ENCODE data around the gene PLEKHG4. TPM values are rescaled to one million over a fixed set of nuclear protein-coding genes. Genes with fewer than 3 reads are reported as not detected.

The PLEKHG4 gene
- total and polyA plus RNA-seq, 9 of the 15 experiments (the other 6 are each of a cell fraction or from before 2014, with no cell fraction given), result 3.7 to 36.8 (median 17.9) TPM

- TF ChIP-seq, protein P1, sequence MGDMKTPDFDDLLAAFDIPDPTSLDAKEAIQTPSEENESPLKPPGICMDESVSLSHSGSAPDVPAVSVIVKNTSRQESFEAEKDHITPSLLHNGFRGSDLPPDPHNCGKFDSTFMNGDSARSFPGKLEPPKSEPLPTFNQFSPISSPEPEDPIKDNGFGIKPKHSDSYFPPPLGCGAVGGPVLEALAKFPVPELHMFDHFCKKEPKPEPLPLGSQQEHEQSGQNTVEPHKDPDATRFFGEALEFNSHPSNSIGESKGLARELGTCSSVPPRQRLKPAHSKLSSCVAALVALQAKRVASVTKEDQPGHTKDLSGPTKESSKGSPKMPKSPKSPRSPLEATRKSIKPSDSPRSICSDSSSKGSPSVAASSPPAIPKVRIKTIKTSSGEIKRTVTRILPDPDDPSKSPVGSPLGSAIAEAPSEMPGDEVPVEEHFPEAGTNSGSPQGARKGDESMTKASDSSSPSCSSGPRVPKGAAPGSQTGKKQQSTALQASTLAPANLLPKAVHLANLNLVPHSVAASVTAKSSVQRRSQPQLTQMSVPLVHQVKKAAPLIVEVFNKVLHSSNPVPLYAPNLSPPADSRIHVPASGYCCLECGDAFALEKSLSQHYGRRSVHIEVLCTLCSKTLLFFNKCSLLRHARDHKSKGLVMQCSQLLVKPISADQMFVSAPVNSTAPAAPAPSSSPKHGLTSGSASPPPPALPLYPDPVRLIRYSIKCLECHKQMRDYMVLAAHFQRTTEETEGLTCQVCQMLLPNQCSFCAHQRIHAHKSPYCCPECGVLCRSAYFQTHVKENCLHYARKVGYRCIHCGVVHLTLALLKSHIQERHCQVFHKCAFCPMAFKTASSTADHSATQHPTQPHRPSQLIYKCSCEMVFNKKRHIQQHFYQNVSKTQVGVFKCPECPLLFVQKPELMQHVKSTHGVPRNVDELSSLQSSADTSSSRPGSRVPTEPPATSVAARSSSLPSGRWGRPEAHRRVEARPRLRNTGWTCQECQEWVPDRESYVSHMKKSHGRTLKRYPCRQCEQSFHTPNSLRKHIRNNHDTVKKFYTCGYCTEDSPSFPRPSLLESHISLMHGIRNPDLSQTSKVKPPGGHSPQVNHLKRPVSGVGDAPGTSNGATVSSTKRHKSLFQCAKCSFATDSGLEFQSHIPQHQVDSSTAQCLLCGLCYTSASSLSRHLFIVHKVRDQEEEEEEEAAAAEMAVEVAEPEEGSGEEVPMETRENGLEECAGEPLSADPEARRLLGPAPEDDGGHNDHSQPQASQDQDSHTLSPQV (IDR thresholded peaks at IDR 0.05), result no peak
- TF ChIP-seq ESRRB (CRISPR knock-in tag; IDR thresholded peaks at IDR 0.05; ENCODE audit: borderline replicate concordance) (no peak), POLR3A (IDR thresholded peaks at IDR 0.05; ENCODE audit: borderline replicate concordance, extremely low read depth, insufficient read depth, insufficient read length) (no peak), CLOCK (CRISPR knock-in tag; IDR thresholded peaks at IDR 0.05; ENCODE audit: borderline replicate concordance) (no peak), CCAR2 (IDR thresholded peaks at IDR 0.05; ENCODE audit: low read depth, low read length) (no peak), PRMT5 (CRISPR knock-in tag; IDR thresholded peaks at IDR 0.05) (no peak), NFE2 (IDR thresholded peaks at IDR 0.05; ENCODE audit: low read depth) (no peak), ZNF354B (CRISPR knock-in tag; IDR thresholded peaks at IDR 0.05) (no peak)
Measured at GRCh38 chr16:67255553-67256221, 23.6 kb upstream of the PLEKHG4 start (continued).
